Measurements from ENCODE around the gene PPP2R5E. TPM values are rescaled to one million over a fixed set of nuclear protein-coding genes. Genes with fewer than 3 reads are reported as not detected.

PPP2R5E gene
- total and polyA plus RNA-seq, 2 of the 8 experiments (the other 6 are each of a cell fraction or from before 2014, with no cell fraction given): 6.8 to 64.6 TPM

DNA sequence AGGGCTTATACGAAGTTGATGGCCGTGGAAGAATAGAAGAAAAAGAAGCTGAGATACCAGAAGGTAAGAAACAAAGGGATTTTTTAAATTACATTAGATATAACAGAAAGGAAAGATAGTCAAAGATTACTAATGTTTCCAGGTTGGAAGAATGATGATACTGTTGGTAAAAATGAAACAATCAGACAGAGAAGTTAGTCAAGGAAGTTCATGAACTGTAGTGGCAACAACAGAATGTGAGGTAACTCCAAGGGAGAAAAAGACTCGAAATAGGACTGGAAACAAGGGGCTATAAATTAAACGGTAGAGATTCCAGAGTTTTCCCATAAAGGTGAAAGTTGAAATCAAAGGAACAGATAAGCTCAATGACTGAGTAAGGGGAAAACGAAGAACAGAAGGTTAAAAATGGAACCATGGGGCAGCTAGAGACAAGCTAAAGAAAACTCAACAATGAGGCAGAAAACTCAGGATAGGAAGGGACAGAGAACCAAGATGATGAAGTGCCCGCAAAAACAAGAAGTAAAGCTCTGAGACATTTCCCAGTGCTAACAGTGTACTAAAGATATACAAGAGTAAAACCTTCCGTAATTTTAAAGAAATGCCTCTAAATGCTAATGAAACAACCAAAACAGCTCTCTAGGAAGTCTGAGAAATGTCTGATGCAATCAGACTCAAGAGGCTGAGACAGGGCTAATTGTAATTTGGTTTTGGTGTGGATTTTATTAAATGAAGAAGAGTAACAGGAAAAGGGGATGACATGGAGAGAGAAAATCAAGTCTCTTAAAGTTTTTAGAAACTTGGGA is 70.0 kb downstream of the PPP2R5E start:
- Histone ChIP-seq H2BK120ac (replicated peaks; ENCODE audit: low read depth, low read length) (no peak overlapping the region), H3K4me3 (ENCODE audit: extremely low read depth in 1 of 4, insufficient read depth in 2 of 4, low read depth in 3 of 4, low read length in 4 of 4) (no peak overlapping the region), H2AFZ (ENCODE audit: low read length) (no peak overlapping the region), H3K56ac (replicated peaks; ENCODE audit: insufficient read length, low read depth, low read length) (no peak overlapping the region), H3K4me2 (ENCODE audit: insufficient read depth in 1 of 2, low read depth in 2 of 2, low read length in 2 of 2) (no peak overlapping the region), H4K91ac (replicated peaks; ENCODE audit: insufficient read length, low read length) (no peak overlapping the region), H3K14ac (ENCODE audit: insufficient read length) (no peak overlapping the region), H3K79me1 (ENCODE audit: low read depth, low read length) (peaks cover 11% of the 10 kb centered on the region), H2BK12ac (ENCODE audit: low read depth, low read length) (no peak overlapping the region), H3K9ac (replicated peaks in 1 of 4; ENCODE audit: extremely low read depth in 1 of 4, low read depth in 3 of 4, low read length in 3 of 4) (no peak overlapping the region), H3K18ac (ENCODE audit: extremely low read depth, low read length) (no peak overlapping the region), H4K8ac (ENCODE audit: extremely low read depth, insufficient read depth, low read length) (no peak overlapping the region), H3K23me2 (ENCODE audit: low read depth, low read length) (no peaks in the 10 kb centered on the region), H3K9me3 (ENCODE audit: insufficient read depth in 2 of 2, low read depth in 1 of 2, low read length in 1 of 2) (no peaks in the 10 kb centered on the region), H2BK5ac (ENCODE audit: low read depth, low read length) (no peak overlapping the region), H3K23ac (ENCODE audit: insufficient read length) (no peak overlapping the region), H2BK20ac (ENCODE audit: low read length) (no peak overlapping the region), H3K79me2 (ENCODE audit: control insufficient read depth in 1 of 2, insufficient read depth in 2 of 2, low read length in 2 of 2) (peaks cover 0 to 91% of the 10 kb centered on the region in 2 experiments; a peak in 3 of 4 replicates), H3K27me3 (replicated peaks in 1 of 4; ENCODE audit: control insufficient read depth in 3 of 4, extremely low read depth in 1 of 4, insufficient read depth in 3 of 4, low read length in 3 of 4) (no peaks in the 10 kb centered on the region), H3K4ac (replicated peaks; ENCODE audit: insufficient read length, low read depth, low read length) (peak overlapping the region; percentile 10), H3K27ac (ENCODE audit: low read depth, low read length) (no peak overlapping the region), H2AK5ac (ENCODE audit: low read depth, low read length) (no peak overlapping the region; the same call in 1 of the 2 replicates), H4K20me1 (replicated peaks in 1 of 2; ENCODE audit: control insufficient read depth in 1 of 2, insufficient read depth in 2 of 2, low read length in 2 of 2) (peaks cover 0 to 3% of the 10 kb centered on the region in 2 experiments), H4K5ac (ENCODE audit: insufficient read length, low read depth, low read length) (peak overlapping the region; percentile 32), H3K4me1 (replicated peaks in 1 of 4; ENCODE audit: control insufficient read depth in 3 of 4, insufficient read depth in 4 of 4, low read length in 3 of 4) (peaks cover 0 to 4% (median 2%) of the 10 kb centered on the region in 4 experiments; a peak in 3 of 7 replicates), H2BK15ac (ENCODE audit: low read length) (no peak overlapping the region), H3K36me3 (ENCODE audit: control insufficient read depth in 2 of 4, insufficient read depth in 4 of 4, low read length in 3 of 4) (no peaks in the 10 kb centered on the region)
- DNase-seq (ENCODE audit: low read depth in 1 of 2, low spot score in 2 of 2) (no peak), FAIRE-seq (no peak)
- CTCF ChIA-PET (ENCODE audit: partially characterized antibody): no interaction called here
- POLR2A ChIA-PET (ENCODE audit: partially characterized antibody): no interaction called here
- no peak for TF ChIP-seq CHD1 (IDR thresholded peaks at IDR 0.05; ENCODE audit: low read depth, low read length)
- TF ChIP-seq, protein P1, sequence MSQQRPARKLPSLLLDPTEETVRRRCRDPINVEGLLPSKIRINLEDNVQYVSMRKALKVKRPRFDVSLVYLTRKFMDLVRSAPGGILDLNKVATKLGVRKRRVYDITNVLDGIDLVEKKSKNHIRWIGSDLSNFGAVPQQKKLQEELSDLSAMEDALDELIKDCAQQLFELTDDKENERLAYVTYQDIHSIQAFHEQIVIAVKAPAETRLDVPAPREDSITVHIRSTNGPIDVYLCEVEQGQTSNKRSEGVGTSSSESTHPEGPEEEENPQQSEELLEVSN (IDR thresholded peaks at IDR 0.05): no peak
- no peak for TF ChIP-seq PHF8 (conservative IDR thresholded peaks at IDR 0.05; ENCODE audit: low read depth, low read length)
- TF ChIP-seq CEBPB (IDR thresholded peaks at IDR 0.05; ENCODE audit: low read depth, low read length): peak; percentile 77
- no peak for TF ChIP-seq ATF3 (IDR thresholded peaks at IDR 0.05; ENCODE audit: insufficient read depth, low read depth, low read length)
- 85% methylated on average over 7 of the region's 7 CpGs; no CpG with 5 or more reads in 1 of the 2 experiments for WGBS, 2 experiments (ENCODE audit: extremely low coverage in 1 of 2, insufficient coverage in 1 of 2, insufficient read length in 1 of 2, insufficient replicate concordance in 2 of 2, low coverage in 1 of 2, low lambda C conversion rate in 2 of 2, missing lambda C conversion rate in 1 of 2)

Measured in H1 (cell line).